Adrenal gland (tissue), 5 donors: ENCODE results near the gene STON2.

Experiments
- POLR2A ChIP-seq, 2 donors: fragments of 450-650 bp; IDR thresholded peaks; one replicate each; pipeline ENCODE4 v1.6.1; 2017; ENCODE audit warnings: antibody characterized with exemption in 2 of 2, mild to moderate bottlenecking in 2 of 2, moderate library complexity in 1 of 2
- TF ChIP-seq, protein P1 (sequence below), 6 experiments: fragments of 450-650 bp in 4 of 6; fragments of 200-600 bp in 2 of 6; sonication (generic) in 1 of 6; IDR thresholded peaks; 1 replicate in 5 of 6; 2 replicates in 1 of 6; pipeline versions ENCODE4 v1.5.1 to v1.8.0; 2016 to 2021; ENCODE audit warnings: antibody characterized with exemption in 6 of 6, mild to moderate bottlenecking in 2 of 6, moderate library complexity in 1 of 6
- donor health status: DM: no; HTN: no; CAD: no.

DNA sequence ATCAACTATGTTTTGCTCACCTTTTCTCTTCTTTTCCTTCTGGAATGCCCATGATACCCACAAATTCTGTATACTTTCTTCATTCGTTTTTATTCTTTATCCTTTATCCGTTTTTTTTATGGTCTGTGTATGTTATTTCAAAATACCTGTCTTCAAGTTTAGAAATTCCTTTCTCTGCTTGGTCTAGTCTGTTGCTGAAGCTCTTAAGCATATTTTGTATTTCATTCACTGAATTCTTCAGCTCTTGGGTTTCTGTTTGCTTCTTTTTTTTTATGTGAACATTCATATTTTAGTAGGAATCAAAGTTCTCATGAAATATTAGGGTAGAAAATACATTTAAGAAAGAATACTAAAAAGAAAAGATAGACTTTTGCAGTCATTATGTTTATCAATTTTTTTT lies 156.6 kb downstream of the STON2 start:
- TF ChIP-seq, protein P1, sequence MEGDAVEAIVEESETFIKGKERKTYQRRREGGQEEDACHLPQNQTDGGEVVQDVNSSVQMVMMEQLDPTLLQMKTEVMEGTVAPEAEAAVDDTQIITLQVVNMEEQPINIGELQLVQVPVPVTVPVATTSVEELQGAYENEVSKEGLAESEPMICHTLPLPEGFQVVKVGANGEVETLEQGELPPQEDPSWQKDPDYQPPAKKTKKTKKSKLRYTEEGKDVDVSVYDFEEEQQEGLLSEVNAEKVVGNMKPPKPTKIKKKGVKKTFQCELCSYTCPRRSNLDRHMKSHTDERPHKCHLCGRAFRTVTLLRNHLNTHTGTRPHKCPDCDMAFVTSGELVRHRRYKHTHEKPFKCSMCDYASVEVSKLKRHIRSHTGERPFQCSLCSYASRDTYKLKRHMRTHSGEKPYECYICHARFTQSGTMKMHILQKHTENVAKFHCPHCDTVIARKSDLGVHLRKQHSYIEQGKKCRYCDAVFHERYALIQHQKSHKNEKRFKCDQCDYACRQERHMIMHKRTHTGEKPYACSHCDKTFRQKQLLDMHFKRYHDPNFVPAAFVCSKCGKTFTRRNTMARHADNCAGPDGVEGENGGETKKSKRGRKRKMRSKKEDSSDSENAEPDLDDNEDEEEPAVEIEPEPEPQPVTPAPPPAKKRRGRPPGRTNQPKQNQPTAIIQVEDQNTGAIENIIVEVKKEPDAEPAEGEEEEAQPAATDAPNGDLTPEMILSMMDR (IDR thresholded peaks at IDR 0.05) = no peak
- TF ChIP-seq POLR2A (IDR thresholded peaks at IDR 0.05) = no peak
